ENCODE data around the gene HIRA. TPM values are rescaled to one million over a fixed set of nuclear protein-coding genes. Genes with fewer than 3 reads are reported as not detected.
"Not testable (repeated sequence)": the region's sequence is repeated elsewhere in the genome, so short reads cannot be mapped to it uniquely, and the experiment has no call there.

Gene HIRA
- polyA plus RNA-seq, 2 of the 4 experiments (the other 2 are of a cell fraction): 12.3 to 16.6 TPM

- ATAC-seq; DNase-seq (ENCODE audit: low read depth in 1 of 2, low spot score in 1 of 2); H3K27ac ChIP-seq; H3K4me1 ChIP-seq; CTCF ChIA-PET; H3K4me3 ChIP-seq; FAIRE-seq; H3K4me2 ChIP-seq; H3K9me3 ChIP-seq; POLR2A ChIA-PET: not testable (repeated sequence)
- 61% methylated on average over 6 of the region's 6 CpGs for WGBS (ENCODE audit: missing lambda C conversion rate)
Measured at GRCh38 chr22:19306535-19306934, 125.0 kb downstream of the HIRA start.

GRCh38 chr22:19304547-19304946 is 127.0 kb downstream of the HIRA start:
- FAIRE-seq: no peak
- CTCF ChIA-PET: no interaction called here

GRCh38 chr22:19303785-19304184 is 127.7 kb downstream of the HIRA start:
- WGBS (ENCODE audit: missing lambda C conversion rate): 17% methylated on average over 1 of the region's 1 CpG
- ChIA-PET POLR2A (no interaction called here), CTCF (no interaction called here)
- Histone ChIP-seq H3K4me3 (no peak overlapping the region), H3K27ac (no peak overlapping the region), H3K4me1 (no peaks in the 10 kb centered on the region), H3K9me3 (no peaks in the 10 kb centered on the region), H3K4me2 (no peak overlapping the region)
- ATAC-seq: no peak
- FAIRE-seq: no peak
- TF ChIP-seq PHF8 (IDR thresholded peaks at IDR 0.05; ENCODE audit: borderline replicate concordance, low read depth) (no peak), CBX8 (IDR thresholded peaks at IDR 0.05) (no peak), MAZ (IDR thresholded peaks at IDR 0.05; ENCODE audit: borderline replicate concordance, low read depth, low read length) (no peak), ESRRA (IDR thresholded peaks at IDR 0.05; ENCODE audit: borderline replicate concordance, low read length) (no peak), RAD21 (conservative IDR thresholded peaks at IDR 0.05 in 1 of 2, IDR thresholded peaks at IDR 0.05 in 1 of 2) (no peak), EHF (CRISPR knock-in tag; IDR thresholded peaks at IDR 0.05) (no peak), CBX2 (IDR thresholded peaks at IDR 0.05; ENCODE audit: borderline replicate concordance, low read depth) (no peak), KDM1A (IDR thresholded peaks at IDR 0.05; ENCODE audit: low read depth) (no peak), NR3C1 (IDR thresholded peaks at IDR 0.05) (no peak), HOXA7 (CRISPR knock-in tag; IDR thresholded peaks at IDR 0.05) (no peak), TP53 (CRISPR knock-in tag; IDR thresholded peaks at IDR 0.05) (no peak), NFE2L2 (conservative IDR thresholded peaks at IDR 0.05; ENCODE audit: low read length) (no peak), CEBPB (IDR thresholded peaks at IDR 0.05) (no peak), KDM5A (IDR thresholded peaks at IDR 0.05) (no peak), HDAC2 (IDR thresholded peaks at IDR 0.05) (no peak)
- TF ChIP-seq, protein P1, sequence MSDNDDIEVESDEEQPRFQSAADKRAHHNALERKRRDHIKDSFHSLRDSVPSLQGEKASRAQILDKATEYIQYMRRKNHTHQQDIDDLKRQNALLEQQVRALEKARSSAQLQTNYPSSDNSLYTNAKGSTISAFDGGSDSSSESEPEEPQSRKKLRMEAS (IDR thresholded peaks at IDR 0.05): no peak
- no peak for DNase-seq (ENCODE audit: low read depth in 1 of 2, low spot score in 1 of 2)

More at GRCh38 chr22:19304547-19304946, 127.0 kb downstream of the HIRA start:
- Histone ChIP-seq H3K27ac (no peak overlapping the region), H3K4me3 (no peak overlapping the region), H3K9me3 (no peaks in the 10 kb centered on the region), H3K4me1 (no peaks in the 10 kb centered on the region), H3K4me2 (no peak overlapping the region)
- TF ChIP-seq GATA3 (IDR thresholded peaks at IDR 0.05; ENCODE audit: borderline replicate concordance): no peak
- TF ChIP-seq PHF8 (IDR thresholded peaks at IDR 0.05; ENCODE audit: borderline replicate concordance, low read depth): no peak
- TF ChIP-seq EP300 (IDR thresholded peaks at IDR 0.05): no peak
- no peak for TF ChIP-seq RFX5 (IDR thresholded peaks at IDR 0.05)
- TF ChIP-seq NR3C1 (IDR thresholded peaks at IDR 0.05): no peak
- DNase-seq (ENCODE audit: low read depth in 1 of 2, low spot score in 1 of 2): no peak
- POLR2A ChIA-PET: no interaction called here
- ATAC-seq: no peak
- 86% methylated on average over 4 of the region's 5 CpGs for WGBS (ENCODE audit: missing lambda C conversion rate)

GRCh38 chr22:19295733-19296132 is 135.8 kb downstream of the HIRA start:
- FAIRE-seq (no peak), ATAC-seq (no peak), DNase-seq (ENCODE audit: low read depth in 1 of 2, low spot score in 1 of 2) (no peak)
- Histone ChIP-seq H3K4me3 (no peak overlapping the region), H3K9me3 (no peaks in the 10 kb centered on the region), H3K27ac (no peak overlapping the region), H3K4me1 (peaks cover 7% of the 10 kb centered on the region; the same call in 1 of the 3 replicates), H3K4me2 (no peak overlapping the region)
- POLR2A ChIA-PET: no interaction called here
- CTCF ChIA-PET: interaction anchor here (1.5 to 1.6 kb wide), 2 partner anchors 10 to 334 kb away, joined by 4 to 7 read pairs; no protein-coding TSS in a partner anchor
- TF ChIP-seq CHD2 (IDR thresholded peaks at IDR 0.05; ENCODE audit: low read length, partially characterized antibody) (no peak), SMC3 (IDR thresholded peaks at IDR 0.05) (no peak)

Measured in A549 (cell line).